K562 (cell line): ENCODE data around the gene CHCHD6.

Experiments used
- CBFA2T2 ChIP-seq: fragments of 450-650 bp; conservative IDR thresholded peaks from 2 replicates; pipeline ENCODE4 v1.6.1; 2017; ENCODE audit warnings: mild to moderate bottlenecking
- GATA2 ChIP-seq: sonication (generic); formaldehyde crosslinking; IDR thresholded peaks from 2 replicates; pipeline ENCODE4 v1.4.0; 2020; ENCODE audit warnings: mild to moderate bottlenecking, missing genetic modification reagents
- HCFC1 ChIP-seq: IDR thresholded peaks from 2 replicates; pipeline ENCODE4 v1.6.1; 2012; ENCODE audit warnings: low read depth, low read length, improper control_type of control experiment
- POLR2A ChIP-seq: fragments of 450-650 bp; conservative IDR thresholded peaks from 2 replicates; pipeline ENCODE4 v1.6.1; 2016
- RFX5 ChIP-seq: IDR thresholded peaks from 2 replicates; pipeline ENCODE4 v1.6.1; 2011; ENCODE audit warnings: low read depth, mild to moderate bottlenecking, improper control_type of control experiment, low read length
- TAF1 ChIP-seq: IDR thresholded peaks from 2 replicates; pipeline ENCODE4 v1.6.1; 2011; ENCODE audit warnings: mild to moderate bottlenecking, low read length, moderate library complexity; ENCODE audit not compliant: insufficient read depth, control insufficient read depth, severe bottlenecking; ENCODE audit errors: extremely low read depth

GRCh38 chr3:126926684-126927400 lies 222.8 kb downstream of the CHCHD6 start:
- no peak for TF ChIP-seq POLR2A
- no peak for TF ChIP-seq HCFC1
- no peak for TF ChIP-seq TAF1
- TF ChIP-seq CBFA2T2, result no peak
- TF ChIP-seq GATA2 (CRISPR knock-in tag), result no peak
- no peak for TF ChIP-seq RFX5
